ENCODE data around the gene CFI.
A peak's percentile ranks its signal among the peaks of the same experiment; 100 is the strongest.
"Not testable (repeated sequence)": the region's sequence is repeated elsewhere in the genome, so short reads cannot be mapped to it uniquely, and the experiment has no call there.

Gene CFI

GRCh38 chr4:109803924-109804571 is 2.2 kb upstream of the CFI start:
- in situ Hi-C loops (cut with MboI; ENCODE audit: low sequenced_read_pairs, unreplicated experiment) = loop anchor here (10.0 kb wide), 1 partner anchor 379 kb away; no protein-coding TSS in a partner anchor
- DNase-seq (ENCODE audit: low spot score) = peak; percentile 41

GRCh38 chr4:109801099-109801789 is 555 bp downstream of the CFI start:
- no peak for TF ChIP-seq CTCF (IDR thresholded peaks at IDR 0.05; ENCODE audit: borderline replicate concordance, control extremely low read depth, extremely low read depth, insufficient read depth, missing control alignments)
- in situ Hi-C loops (cut with MboI; ENCODE audit: low sequenced_read_pairs, unreplicated experiment) = loop anchor here (10.0 kb wide), 1 partner anchor 376 kb away; no protein-coding TSS in a partner anchor
- no peak for DNase-seq (ENCODE audit: low spot score)

More at GRCh38 chr4:109803924-109804571, 2.2 kb upstream of the CFI start:
- peak; percentile 48 for TF ChIP-seq CTCF (IDR thresholded peaks at IDR 0.05; ENCODE audit: borderline replicate concordance, control extremely low read depth, extremely low read depth, insufficient read depth, missing control alignments)

GRCh38 chr4:109798866-109799265 is 2.9 kb downstream of the CFI start:
- no peak for TF ChIP-seq CTCF (IDR thresholded peaks at IDR 0.05; ENCODE audit: borderline replicate concordance, control extremely low read depth, extremely low read depth, insufficient read depth, missing control alignments)
- DNase-seq (ENCODE audit: low spot score) = no peak
- in situ Hi-C loops (cut with MboI; ENCODE audit: low sequenced_read_pairs, unreplicated experiment) = no loop called here

- no peak for DNase-seq (ENCODE audit: low spot score)
- no peak for TF ChIP-seq CTCF (IDR thresholded peaks at IDR 0.05; ENCODE audit: borderline replicate concordance, control extremely low read depth, extremely low read depth, insufficient read depth, missing control alignments)
- in situ Hi-C loops (cut with MboI; ENCODE audit: low sequenced_read_pairs, unreplicated experiment) = no loop called here
Observed at GRCh38 chr4:109795059-109795458, 6.7 kb downstream of the CFI start.

- no peak for DNase-seq (ENCODE audit: low spot score)
- in situ Hi-C loops (cut with MboI; ENCODE audit: low sequenced_read_pairs, unreplicated experiment) = no loop called here
- TF ChIP-seq CTCF (IDR thresholded peaks at IDR 0.05; ENCODE audit: borderline replicate concordance, control extremely low read depth, extremely low read depth, insufficient read depth, missing control alignments) = no peak
Observed at GRCh38 chr4:109787807-109788206, 14.0 kb downstream of the CFI start.

- TF ChIP-seq CTCF (IDR thresholded peaks at IDR 0.05; ENCODE audit: borderline replicate concordance, control extremely low read depth, extremely low read depth, insufficient read depth, missing control alignments) = no peak
- in situ Hi-C loops (cut with MboI; ENCODE audit: low sequenced_read_pairs, unreplicated experiment) = no loop called here
- DNase-seq (ENCODE audit: low spot score) = no peak
Observed at GRCh38 chr4:109786846-109787245, 15.0 kb downstream of the CFI start.

- DNase-seq (ENCODE audit: low spot score); in situ Hi-C loops (cut with MboI; ENCODE audit: low sequenced_read_pairs, unreplicated experiment): not testable (repeated sequence)
Observed at GRCh38 chr4:109782092-109782491, 19.7 kb downstream of the CFI start.
